ENCODE measurements around the gene CIROP. TPM values are rescaled to one million over a fixed set of nuclear protein-coding genes. Genes with fewer than 3 reads are reported as not detected.

The CIROP gene
- total RNA-seq, 1 experiment from 2014 or later, result not detected

- Histone ChIP-seq H3K4me2 (ENCODE audit: insufficient read depth, insufficient read length, low read length) (no peak overlapping the region), H3K27me3 (ENCODE audit: insufficient read depth, low read length) (no peaks in the 10 kb centered on the region), H3K23me2 (ENCODE audit: insufficient read length, low read depth, low read length, poor library complexity, severe bottlenecking) (no peaks in the 10 kb centered on the region), H2BK5ac (ENCODE audit: insufficient read length, low read length) (no peak overlapping the region), H3K4me1 (ENCODE audit: insufficient read depth, low read length) (no peaks in the 10 kb centered on the region), H2BK15ac (ENCODE audit: low read depth, low read length) (no peak overlapping the region), H4K8ac (replicated peaks; ENCODE audit: insufficient read length, low read depth, low read length) (no peak overlapping the region), H3K14ac (ENCODE audit: insufficient read depth, low read length) (no peak overlapping the region), H2BK12ac (ENCODE audit: insufficient read length, low read depth, low read length) (no peak overlapping the region), H4K5ac (ENCODE audit: insufficient read length, low read depth, low read length) (no peak overlapping the region), H2AFZ (ENCODE audit: low read length) (no peak overlapping the region), H3K79me1 (ENCODE audit: insufficient read depth, low read depth, low read length, poor library complexity, severe bottlenecking) (no peaks in the 10 kb centered on the region), H3K27ac (ENCODE audit: insufficient read length, low read depth, low read length) (no peak overlapping the region), H3K4ac (ENCODE audit: low read depth, low read length) (no peak overlapping the region), H3K9me3 (ENCODE audit: control insufficient read depth, low read depth, low read length) (no peaks in the 10 kb centered on the region), H2AK5ac (ENCODE audit: insufficient read length, low read length) (no peak overlapping the region), H3K23ac (ENCODE audit: insufficient read length, low read depth, low read length) (no peak overlapping the region), H2BK20ac (ENCODE audit: low read depth, low read length, poor library complexity, severe bottlenecking) (no peak overlapping the region), H4K91ac (ENCODE audit: insufficient read length, low read depth, low read length) (no peak overlapping the region), H3K9ac (ENCODE audit: extremely low read depth, insufficient read length, low read length) (no peak overlapping the region), H3T11ph (ENCODE audit: low read length) (no peak overlapping the region), H3K18ac (ENCODE audit: insufficient read length, low read depth, low read length) (no peak overlapping the region), H3K79me2 (ENCODE audit: insufficient read depth, low read length) (no peaks in the 10 kb centered on the region), H3K56ac (ENCODE audit: insufficient read length, low read depth, low read length) (no peak overlapping the region), H4K20me1 (ENCODE audit: control insufficient read depth, insufficient read depth, insufficient read length) (no peaks in the 10 kb centered on the region), H2BK120ac (ENCODE audit: low read depth, low read length, poor library complexity, severe bottlenecking) (no peak overlapping the region)
- DNase-seq, result no peak
- H3K27ac Mint-ChIP-seq, result no peak overlapping the region; a peak in 1 of 7 replicates
- peaks cover 0 to 11% of the 10 kb centered on the region in 2 experiments; a peak in 3 of 4 replicates for H3K4me1 Mint-ChIP-seq
- no peaks in the 10 kb centered on the region for H3K27me3 Mint-ChIP-seq (ENCODE audit: low read depth)
- peaks cover 41 to 56% (median 50%) of the 10 kb centered on the region in 3 experiments; a peak in 6 of 7 replicates for H3K36me3 Mint-ChIP-seq (ENCODE audit: insufficient read depth in 1 of 3, low read depth in 3 of 3)
- peaks cover 0 to 2% of the 10 kb centered on the region in 2 experiments; a peak in 2 of 5 replicates for H3K9me3 Mint-ChIP-seq
- no CpG with 5 or more reads among the region's 1 CpG for WGBS (ENCODE audit: extremely low coverage, insufficient read length, low lambda C conversion rate)
- no peak for TF ChIP-seq CTCF (conservative IDR thresholded peaks at IDR 0.05)
- no peak overlapping the region for H3K4me3 Mint-ChIP-seq
Observed at GRCh38 chr14:23143911-23144310, 39.1 kb upstream of the CIROP start.

Data from H9 (cell line).